GM19324 (cell line): ENCODE measurements around the gene WFDC10A.
"Not testable (repeated sequence)": the region's sequence is repeated elsewhere in the genome, so short reads cannot be mapped to it uniquely, and the experiment has no call there.

Experiments
- ATAC-seq: cut with Tn5 transposase; IDR thresholded peaks from one replicate; pipeline ENCODE4 v1.9.1; 2021; ENCODE audit warnings: mild to moderate bottlenecking, moderate library complexity; ENCODE audit not compliant: unreplicated experiment, low FRiP score

The WFDC10A gene

GRCh38 chr20:45646875-45647274 is 17.3 kb downstream of the WFDC10A start:
- no peak for ATAC-seq

DNA sequence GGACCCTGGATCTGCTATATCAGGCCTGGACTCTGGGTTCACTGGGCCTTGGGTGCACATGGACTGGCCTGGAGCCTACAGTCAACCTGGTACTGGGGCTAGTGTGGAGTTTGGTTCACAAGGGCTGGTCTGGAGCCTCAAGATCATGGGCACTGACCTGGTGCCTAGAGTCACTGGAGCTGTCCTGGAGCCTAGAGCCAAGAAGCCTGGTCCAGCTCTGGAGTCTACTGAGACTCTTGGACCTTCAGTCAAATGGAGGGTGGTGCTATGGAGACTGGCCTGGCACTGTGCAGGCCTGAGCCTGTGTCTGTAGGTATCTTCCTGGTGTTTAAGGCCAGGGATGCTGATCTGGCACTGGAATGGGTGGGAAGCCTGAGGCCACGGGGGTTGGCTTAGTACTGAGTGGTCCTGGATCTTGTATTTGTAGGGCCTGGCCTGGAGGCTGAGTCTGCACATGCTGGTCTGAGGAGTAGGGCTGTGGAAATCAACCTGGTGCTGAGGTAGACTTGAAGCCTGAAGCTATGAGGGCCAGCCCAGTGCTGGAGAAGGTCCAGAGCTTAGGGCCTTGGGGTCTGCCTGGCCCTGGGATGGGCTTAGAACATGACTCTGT is 18.0 kb downstream of the WFDC10A start:
- no peak for ATAC-seq

DNA sequence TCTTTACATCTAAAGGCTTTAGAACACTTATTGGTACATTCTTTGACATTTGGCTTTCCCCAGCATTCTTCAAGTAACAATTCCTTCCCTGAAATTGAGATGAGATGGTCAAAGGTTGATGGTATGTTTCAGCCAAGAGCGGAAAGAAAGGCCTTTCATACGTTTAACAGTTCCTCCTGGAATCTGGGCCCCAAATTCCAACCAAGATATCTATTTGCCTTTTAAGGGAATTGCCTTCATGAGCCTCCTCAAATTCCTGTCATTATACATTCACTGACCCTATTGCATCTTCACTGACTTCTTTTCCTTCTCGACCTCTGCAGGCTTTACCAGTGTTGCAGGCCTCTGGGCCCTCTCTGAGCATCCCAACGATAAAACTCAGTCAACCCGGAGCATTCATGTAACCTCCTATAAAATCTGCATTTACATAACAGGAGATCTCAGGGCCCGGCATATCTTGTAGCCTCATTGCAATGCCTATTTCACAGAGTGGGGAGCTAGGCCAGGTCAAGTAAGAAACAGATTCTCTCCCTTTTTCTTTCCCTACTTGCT is 19.8 kb downstream of the WFDC10A start:
- no peak for ATAC-seq

DNA sequence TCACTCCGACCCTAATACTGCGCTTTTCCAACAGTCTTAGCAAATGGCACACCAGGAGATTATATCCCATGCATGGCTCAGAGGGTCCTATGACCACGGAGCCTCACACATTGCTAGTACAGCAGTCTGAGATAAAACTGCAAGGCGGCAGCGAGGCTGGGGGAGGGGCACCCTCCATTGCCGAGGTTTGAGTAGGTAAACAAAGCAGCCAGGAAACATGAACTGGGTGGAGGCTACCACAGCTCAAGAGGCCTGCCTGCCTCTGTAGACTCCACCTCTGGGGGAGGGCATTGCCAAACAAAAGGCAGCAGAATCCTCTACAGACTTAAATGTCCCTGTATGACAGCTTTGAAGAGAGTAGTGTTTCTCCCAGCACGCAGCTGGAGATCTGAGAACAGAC is 22.2 kb downstream of the WFDC10A start:
- ATAC-seq: not testable (repeated sequence)

DNA sequence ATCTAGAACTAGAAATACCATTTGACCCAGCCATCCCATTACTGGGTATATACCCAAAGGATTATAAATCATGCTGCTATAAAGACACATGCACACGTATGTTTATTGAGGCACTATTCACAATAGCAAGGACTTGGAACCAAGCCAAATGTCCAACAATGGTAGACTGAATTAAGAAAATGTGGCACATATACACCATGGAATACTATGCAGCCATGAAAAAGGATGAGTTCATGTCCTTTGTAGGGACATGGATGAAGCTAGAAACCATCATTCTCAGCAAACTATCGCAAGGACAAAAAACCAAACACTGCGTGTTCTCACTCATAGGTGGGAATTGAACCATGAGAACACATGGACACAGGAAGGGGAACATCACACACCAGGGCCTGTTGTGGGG is 27.5 kb downstream of the WFDC10A start:
- ATAC-seq: not testable (repeated sequence)

GRCh38 chr20:45670139-45670538 is 40.6 kb downstream of the WFDC10A start, which contains the start of gene WFDC11:
Gene WFDC11 (minus strand): TSS chr20:45670239. CDS start chr20:45650600, 19,639 bp downstream.
- ATAC-seq: no peak

- ATAC-seq: no peak
These were observed 43.2 kb downstream of the WFDC10A start for GRCh38 chr20:45672765-45673164.

DNA sequence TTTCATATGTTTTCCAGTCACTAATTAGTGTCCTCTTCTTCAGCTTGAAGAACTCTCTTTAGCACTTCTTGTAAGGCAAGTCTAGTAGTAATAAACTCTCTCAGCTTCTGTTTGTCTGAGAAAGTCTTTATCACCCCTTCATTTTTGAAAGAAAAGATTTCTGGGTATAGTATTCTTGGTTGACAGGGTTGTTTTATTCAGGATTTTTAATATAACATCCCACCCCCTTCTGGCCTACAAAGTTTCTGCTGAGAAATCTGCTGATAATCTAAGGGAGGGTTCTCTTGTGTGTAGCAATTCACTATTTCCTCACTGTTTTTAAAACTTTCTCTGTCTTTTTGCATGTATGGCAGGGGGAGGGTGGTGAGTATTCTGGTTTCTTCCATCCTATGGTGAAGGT is 50.1 kb downstream of the WFDC10A start:
- no peak for ATAC-seq
